Right hindlimb (tissue), 1 donor: ENCODE data around the gene PHETA1.

Experiments used
- DNase-seq: peaks from one replicate; pipeline ENCODE4 v3.0.0-alpha.2; 2018

PHETA1 gene

GRCh38 chr12:111319600-111320257, 49.2 kb downstream of the PHETA1 start:
- no peak for DNase-seq

- no peak for DNase-seq
Observed at GRCh38 chr12:111318450-111318849, 50.4 kb downstream of the PHETA1 start.

- DNase-seq, result no peak
Observed at GRCh38 chr12:111316671-111317070, 52.2 kb downstream of the PHETA1 start.

GRCh38 chr12:111314953-111315539, 53.8 kb downstream of the PHETA1 start:
- no peak for DNase-seq

- DNase-seq, result peak; percentile 78
Observed at GRCh38 chr12:111313833-111314259, 55.0 kb downstream of the PHETA1 start.

- DNase-seq, result no peak
Observed at GRCh38 chr12:111312708-111313107, 56.2 kb downstream of the PHETA1 start.

GRCh38 chr12:111312016-111312415, 56.9 kb downstream of the PHETA1 start:
- DNase-seq, result no peak

GRCh38 chr12:111311011-111311410, 57.9 kb downstream of the PHETA1 start:
- no peak for DNase-seq
